H9 (cell line): ENCODE results near the gene SMDT1. TPM values are rescaled to one million over a fixed set of nuclear protein-coding genes. Genes with fewer than 3 reads are reported as not detected.

ENCODE experiments used
- DNase-seq: peaks from one replicate; pipeline ENCODE4 v3.0.0-alpha.2; 2017
- H2AFZ ChIP-seq: one replicate; pipeline ENCODE4 v1.6.1; 2013; ENCODE audit warnings: mild to moderate bottlenecking, low read length, control low read depth, moderate library complexity
- H2AK5ac ChIP-seq: 2 replicates; pipeline ENCODE4 v1.6.1; 2013; ENCODE audit warnings: low read length, control low read depth, mixed read lengths; ENCODE audit not compliant: insufficient read length
- H2BK120ac ChIP-seq: one replicate; pipeline ENCODE4 v1.6.1; 2013; ENCODE audit warnings: low read depth, mild to moderate bottlenecking, low read length, control low read depth, inconsistent platforms; ENCODE audit not compliant: poor library complexity, severe bottlenecking
- H2BK12ac ChIP-seq: 2 replicates; pipeline ENCODE4 v1.6.1; 2013; ENCODE audit warnings: low read length, control low read depth, mixed read lengths, low read depth; ENCODE audit not compliant: insufficient read length
- H2BK15ac ChIP-seq: 2 replicates; pipeline ENCODE4 v1.6.1; 2013; ENCODE audit warnings: low read depth, low read length, control low read depth
- H2BK20ac ChIP-seq: one replicate; pipeline ENCODE4 v1.6.1; 2013; ENCODE audit warnings: low read depth, mild to moderate bottlenecking, low read length, control low read depth, inconsistent platforms; ENCODE audit not compliant: poor library complexity, severe bottlenecking
- H2BK5ac ChIP-seq: 2 replicates; pipeline ENCODE4 v1.6.1; 2013; ENCODE audit warnings: low read length, control low read depth, mixed read lengths; ENCODE audit not compliant: insufficient read length
- H3K14ac ChIP-seq: 2 replicates; pipeline ENCODE4 v1.6.1; 2013; ENCODE audit warnings: low read length, control low read depth; ENCODE audit not compliant: insufficient read depth
- H3K18ac ChIP-seq: 2 replicates; pipeline ENCODE4 v1.6.1; 2013; ENCODE audit warnings: low read depth, mild to moderate bottlenecking, mixed read lengths, low read length, control low read depth; ENCODE audit not compliant: insufficient read length
- H3K23ac ChIP-seq: 2 replicates; pipeline ENCODE4 v1.6.1; 2013; ENCODE audit warnings: low read length, control low read depth, mixed read lengths, low read depth; ENCODE audit not compliant: insufficient read length
- H3K23me2 ChIP-seq: 2 replicates; pipeline ENCODE4 v1.6.1; 2013; ENCODE audit warnings: low read depth, mild to moderate bottlenecking, mixed read lengths, low read length, control low read depth; ENCODE audit not compliant: insufficient read length, poor library complexity, severe bottlenecking
- H3K27ac ChIP-seq: 2 replicates; pipeline ENCODE4 v1.5.1; 2013; ENCODE audit warnings: low read length, control low read depth, mixed read lengths, low read depth; ENCODE audit not compliant: insufficient read length
- H3K27me3 ChIP-seq: 2 replicates; pipeline ENCODE4 v1.6.1; 2013; ENCODE audit warnings: low read length, control low read depth, inconsistent platforms; ENCODE audit not compliant: insufficient read depth
- H3K4ac ChIP-seq: 2 replicates; pipeline ENCODE4 v1.6.1; 2013; ENCODE audit warnings: low read depth, mild to moderate bottlenecking, control low read depth, inconsistent platforms, low read length, moderate library complexity
- H3K4me1 ChIP-seq: 2 replicates; pipeline ENCODE4 v1.6.1; 2013; ENCODE audit warnings: low read length, control low read depth, inconsistent platforms; ENCODE audit not compliant: insufficient read depth
- H3K4me2 ChIP-seq: 2 replicates; pipeline ENCODE4 v1.6.1; 2013; ENCODE audit warnings: low read length, control low read depth, mixed read lengths; ENCODE audit not compliant: insufficient read length, insufficient read depth
- H3K56ac ChIP-seq: 2 replicates; pipeline ENCODE4 v1.6.1; 2013; ENCODE audit warnings: low read depth, mild to moderate bottlenecking, mixed read lengths, low read length, control low read depth; ENCODE audit not compliant: insufficient read length
- H3K79me1 ChIP-seq: 2 replicates; pipeline ENCODE4 v1.6.1; 2013; ENCODE audit warnings: low read depth, mild to moderate bottlenecking, moderate library complexity, low read length, control low read depth, inconsistent platforms; ENCODE audit not compliant: insufficient read depth, poor library complexity, severe bottlenecking
- H3K79me2 ChIP-seq: 2 replicates; pipeline ENCODE4 v1.6.1; 2013; ENCODE audit warnings: low read length, control low read depth, inconsistent platforms; ENCODE audit not compliant: insufficient read depth
- H3K9ac ChIP-seq: 2 replicates; pipeline ENCODE4 v1.6.1; 2013; ENCODE audit warnings: low read length, control low read depth, mixed read lengths; ENCODE audit not compliant: insufficient read length; ENCODE audit errors: extremely low read depth
- H3K9me3 ChIP-seq: one replicate; pipeline ENCODE4 v1.6.1; 2013; ENCODE audit warnings: low read depth, low read length, inconsistent platforms; ENCODE audit not compliant: control insufficient read depth
- H3T11ph ChIP-seq: one replicate; pipeline ENCODE4 v1.6.1; 2013; ENCODE audit warnings: mild to moderate bottlenecking, low read length, control low read depth, inconsistent platforms
- H4K20me1 ChIP-seq: one replicate; pipeline ENCODE4 v1.6.1; 2013; ENCODE audit not compliant: control insufficient read depth, insufficient read length, insufficient read depth
- H4K5ac ChIP-seq: 2 replicates; pipeline ENCODE4 v1.6.1; 2013; ENCODE audit warnings: low read depth, mild to moderate bottlenecking, mixed read lengths, low read length, control low read depth; ENCODE audit not compliant: insufficient read length
- H4K8ac ChIP-seq: replicated peaks from 2 replicates; pipeline ENCODE4 v1.6.1; 2013; ENCODE audit warnings: low read length, control low read depth, mixed read lengths, low read depth; ENCODE audit not compliant: insufficient read length
- H4K91ac ChIP-seq: 2 replicates; pipeline ENCODE4 v1.6.1; 2013; ENCODE audit warnings: low read depth, mild to moderate bottlenecking, moderate library complexity, mixed read lengths, low read length, control low read depth; ENCODE audit not compliant: insufficient read length
- H3K27ac Mint-ChIP-seq, 3 experiments: 2 replicates in 2 of 3; 3 replicates in 1 of 3; pipeline ENCODE4 v1.8.0; 2020 to 2021; ENCODE audit warnings: mixed read lengths in 3 of 3, mild to moderate bottlenecking in 1 of 3, moderate library complexity in 1 of 3
- H3K27me3 Mint-ChIP-seq: 2 replicates; pipeline ENCODE4 v1.8.0; 2021; ENCODE audit warnings: low read depth, mild to moderate bottlenecking, moderate library complexity, mixed read lengths
- H3K36me3 Mint-ChIP-seq, 3 experiments: 2 replicates in 2 of 3; 3 replicates in 1 of 3; pipeline ENCODE4 v1.8.0; 2020 to 2021; ENCODE audit warnings: low read depth in 3 of 3, mixed read lengths in 3 of 3; ENCODE audit not compliant: insufficient read depth in 1 of 3
- H3K4me1 Mint-ChIP-seq, 2 experiments: 2 replicates each; pipeline ENCODE4 v1.8.0; 2020; ENCODE audit warnings: mixed read lengths in 2 of 2
- H3K4me3 Mint-ChIP-seq, 2 experiments: 2 replicates in 1 of 2; 3 replicates in 1 of 2; pipeline ENCODE4 v1.8.0; 2020 to 2021; ENCODE audit warnings: mild to moderate bottlenecking in 2 of 2, mixed read lengths in 2 of 2, moderate library complexity in 1 of 2
- H3K9me3 Mint-ChIP-seq, 2 experiments: 2 replicates in 1 of 2; 3 replicates in 1 of 2; pipeline ENCODE4 v1.8.0; 2020; ENCODE audit warnings: mild to moderate bottlenecking in 2 of 2, mixed read lengths in 2 of 2, moderate library complexity in 1 of 2
- CTCF ChIP-seq: fragments of 200-600 bp; sonication (generic); conservative IDR thresholded peaks from 3 replicates; pipeline ENCODE4 v1.8.0; 2021; ENCODE audit warnings: antibody characterized with exemption, mild to moderate bottlenecking
- WGBS: extraction: QIAGEN DNeasy Blood & Tissue Kit; methylation state at CpG from one replicate; pipeline ENCODE4 v1.1.7; 2013; ENCODE audit warnings: missing lambda C conversion rate, low lambda C conversion rate, mixed read lengths; ENCODE audit not compliant: insufficient read length; ENCODE audit errors: extremely low coverage; 5-methylcytosine and 5-hydroxymethylcytosine counted together
- total RNA-seq: library from RNA; stranded (reverse); gene quantifications from 2 replicates; pipeline ENCODE4 v1.2.1, GENCODE V29; 2021

Gene SMDT1
- total RNA-seq, 1 experiment from 2014 or later: 45.0 TPM

GRCh38 chr22:42052765-42053164 is 26.7 kb upstream of the SMDT1 start:
- no peaks in the 10 kb centered on the region for H3K4me1 Mint-ChIP-seq
- Histone ChIP-seq H3K79me1 (no peaks in the 10 kb centered on the region), H2BK5ac (no peak overlapping the region), H3K18ac (no peak overlapping the region), H2BK20ac (no peak overlapping the region), H3K27me3 (no peaks in the 10 kb centered on the region), H3K9me3 (no peaks in the 10 kb centered on the region), H3K9ac (no peak overlapping the region), H3K79me2 (no peaks in the 10 kb centered on the region), H3K4me1 (no peaks in the 10 kb centered on the region), H3K23me2 (no peaks in the 10 kb centered on the region), H3K4me2 (no peak overlapping the region), H3K27ac (no peak overlapping the region), H4K91ac (no peak overlapping the region), H3K56ac (no peak overlapping the region), H2AFZ (no peak overlapping the region), H3K23ac (no peak overlapping the region), H4K20me1 (no peaks in the 10 kb centered on the region), H2BK12ac (no peak overlapping the region), H2BK15ac (no peak overlapping the region), H3T11ph (no peak overlapping the region), H4K8ac (no peak overlapping the region), H3K14ac (no peak overlapping the region), H2BK120ac (no peak overlapping the region), H4K5ac (no peak overlapping the region), H2AK5ac (no peak overlapping the region), H3K4ac (no peak overlapping the region)
- peaks cover 8 to 10% (median 9%) of the 10 kb centered on the region in 3 experiments; a peak in 6 of 7 replicates for H3K36me3 Mint-ChIP-seq
- H3K9me3 Mint-ChIP-seq: peaks cover 10 to 13% of the 10 kb centered on the region in 2 experiments
- DNase-seq: no peak
- no peak for TF ChIP-seq CTCF
- no CpG with 5 or more reads among the region's 3 CpGs for whole genome bisulfite sequencing
- H3K27ac Mint-ChIP-seq: no peak overlapping the region
- H3K27me3 Mint-ChIP-seq: peaks cover 7% of the 10 kb centered on the region
- H3K4me3 Mint-ChIP-seq: no peak overlapping the region
